ENCODE measurements around the gene VRK1. TPM values are rescaled to one million over a fixed set of nuclear protein-coding genes. Genes with fewer than 3 reads are reported as not detected.

Gene VRK1
- total and polyA plus RNA-seq, 10 of the 15 experiments (the other 5 are each of a cell fraction or from before 2014, with no cell fraction given) = 50.9 to 137 (median 84.7) TPM

DNA sequence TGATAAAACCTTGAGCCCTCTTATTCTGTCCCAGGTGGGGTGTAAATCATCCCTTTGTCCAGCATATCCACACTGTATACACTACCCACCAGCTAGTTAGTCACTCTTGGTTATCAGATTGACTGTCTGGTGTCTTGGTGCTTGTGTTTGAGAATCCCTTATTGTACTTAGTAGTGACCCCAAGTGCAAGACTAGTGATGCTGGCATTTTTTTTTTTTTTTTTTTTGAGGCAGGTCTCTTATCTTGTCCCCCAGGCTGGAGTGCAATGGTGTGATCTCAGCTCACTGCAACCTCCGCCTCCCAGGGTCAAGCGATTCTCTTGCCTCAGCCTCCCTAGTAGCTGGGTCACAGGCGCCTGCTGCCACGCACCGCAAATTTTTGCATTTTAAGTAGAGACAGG, 5.8 kb downstream of the VRK1 start:
- in situ Hi-C loops (cut with MboI) = no loop called here
- SMC1A ChIA-PET (ENCODE audit: uncharacterized antibody, unreplicated experiment) = interaction anchor here (6.3 kb wide), 1 partner anchor 50 kb away, joined by 44 read pairs; no protein-coding TSS in a partner anchor
- no peak for DNase-seq (ENCODE audit: low read depth, low spot score)
- intact Hi-C loops (cut with micrococcal nuclease; ENCODE audit: unreplicated experiment) = no loop called here
- POLR2A ChIA-PET = interaction anchor here (0.6 kb wide), 1 partner anchor 182 kb away, joined by 4 read pairs; no protein-coding TSS in a partner anchor
- no TSS peak for BruUV-seq (replicated peaks)
- H2AFZ ChIP-seq (ENCODE audit: control insufficient read depth, low read depth, low read length) = no peak overlapping the region
- no peaks in the 10 kb centered on the region for H3K36me3 ChIP-seq (ENCODE audit: control insufficient read depth in 2 of 2, insufficient read depth in 2 of 2, low read length in 1 of 2)
- no peak overlapping the region for H3K27ac ChIP-seq (ENCODE audit: control insufficient read depth, insufficient read depth)
- H4K20me1 ChIP-seq (ENCODE audit: control insufficient read depth, insufficient read depth) = no peaks in the 10 kb centered on the region
- no peak overlapping the region for H3K4me3 ChIP-seq
- 96% methylated on average over 5 of the region's 5 CpGs for WGBS (ENCODE audit: insufficient coverage, insufficient replicate concordance, low lambda C conversion rate, missing lambda C conversion rate)
- FAIRE-seq = no peak
- CTCF ChIA-PET = interaction anchor here (0.7 to 1.0 kb wide), 2 partner anchors 50 kb away, joined by 3 to 4 read pairs; no protein-coding TSS in a partner anchor
- RAD21 ChIA-PET (ENCODE audit: unreplicated experiment) = interaction anchor here (0.6 to 0.8 kb wide), 2 partner anchors 50 to 504 kb away, joined by 3 to 4 read pairs; no protein-coding TSS in a partner anchor
- no peak overlapping the region for H3K9ac ChIP-seq (ENCODE audit: control insufficient read depth, insufficient read depth, low read length)
- H3K4me2 ChIP-seq (ENCODE audit: control insufficient read depth, insufficient read depth) = no peak overlapping the region; the same call in 1 of the 2 replicates
- peak; percentile 17; the same call in 2 of the 3 replicates for ATAC-seq
- no peaks in the 10 kb centered on the region for H3K27me3 ChIP-seq (replicated peaks in 1 of 2; ENCODE audit: control insufficient read depth in 2 of 2, insufficient read depth in 2 of 2, low read length in 1 of 2)
- no peaks in the 10 kb centered on the region for H3K9me3 ChIP-seq (replicated peaks; ENCODE audit: control insufficient read depth, insufficient read depth, low read length)
- peaks cover 94% of the 10 kb centered on the region for H3K79me2 ChIP-seq (ENCODE audit: control insufficient read depth, insufficient read depth, low read length)
- TF ChIP-seq SMC3 (IDR thresholded peaks at IDR 0.05; ENCODE audit: borderline replicate concordance, low read length) (no peak), MEF2B (IDR thresholded peaks at IDR 0.05; ENCODE audit: partially characterized antibody, poor library complexity, severe bottlenecking) (no peak), HCFC1 (IDR thresholded peaks at IDR 0.05; ENCODE audit: low read length) (no peak), RFX5 (IDR thresholded peaks at IDR 0.05; ENCODE audit: low read depth, low read length) (no peak)
- H3K4me1 ChIP-seq (ENCODE audit: control insufficient read depth, insufficient read depth, low read length) = peaks cover 10% of the 10 kb centered on the region

GRCh38 chr14:96803958-96804357, 6.8 kb downstream of the VRK1 start:
- H4K20me1 ChIP-seq (ENCODE audit: control insufficient read depth, insufficient read depth) = no peaks in the 10 kb centered on the region
- no peak overlapping the region; the same call in 1 of the 2 replicates for H2AFZ ChIP-seq (ENCODE audit: control insufficient read depth, low read depth, low read length)
- no peak for DNase-seq (ENCODE audit: low read depth, low spot score)
- 0 out of 2 replicates have a peak overlapping the region, but pooled peaks have one; percentile 10 for H3K4me2 ChIP-seq (ENCODE audit: control insufficient read depth, insufficient read depth)
- TF ChIP-seq, protein P1, sequence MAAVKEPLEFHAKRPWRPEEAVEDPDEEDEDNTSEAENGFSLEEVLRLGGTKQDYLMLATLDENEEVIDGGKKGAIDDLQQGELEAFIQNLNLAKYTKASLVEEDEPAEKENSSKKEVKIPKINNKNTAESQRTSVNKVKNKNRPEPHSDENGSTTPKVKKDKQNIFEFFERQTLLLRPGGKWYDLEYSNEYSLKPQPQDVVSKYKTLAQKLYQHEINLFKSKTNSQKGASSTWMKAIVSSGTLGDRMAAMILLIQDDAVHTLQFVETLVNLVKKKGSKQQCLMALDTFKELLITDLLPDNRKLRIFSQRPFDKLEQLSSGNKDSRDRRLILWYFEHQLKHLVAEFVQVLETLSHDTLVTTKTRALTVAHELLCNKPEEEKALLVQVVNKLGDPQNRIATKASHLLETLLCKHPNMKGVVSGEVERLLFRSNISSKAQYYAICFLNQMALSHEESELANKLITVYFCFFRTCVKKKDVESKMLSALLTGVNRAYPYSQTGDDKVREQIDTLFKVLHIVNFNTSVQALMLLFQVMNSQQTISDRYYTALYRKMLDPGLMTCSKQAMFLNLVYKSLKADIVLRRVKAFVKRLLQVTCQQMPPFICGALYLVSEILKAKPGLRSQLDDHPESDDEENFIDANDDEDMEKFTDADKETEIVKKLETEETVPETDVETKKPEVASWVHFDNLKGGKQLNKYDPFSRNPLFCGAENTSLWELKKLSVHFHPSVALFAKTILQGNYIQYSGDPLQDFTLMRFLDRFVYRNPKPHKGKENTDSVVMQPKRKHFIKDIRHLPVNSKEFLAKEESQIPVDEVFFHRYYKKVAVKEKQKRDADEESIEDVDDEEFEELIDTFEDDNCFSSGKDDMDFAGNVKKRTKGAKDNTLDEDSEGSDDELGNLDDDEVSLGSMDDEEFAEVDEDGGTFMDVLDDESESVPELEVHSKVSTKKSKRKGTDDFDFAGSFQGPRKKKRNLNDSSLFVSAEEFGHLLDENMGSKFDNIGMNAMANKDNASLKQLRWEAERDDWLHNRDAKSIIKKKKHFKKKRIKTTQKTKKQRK (IDR thresholded peaks at IDR 0.05; ENCODE audit: low read depth, low read length) = no peak
- TF ChIP-seq IRF5 (IDR thresholded peaks at IDR 0.05; ENCODE audit: borderline replicate concordance) (no peak), RCOR1 (conservative IDR thresholded peaks at IDR 0.05; ENCODE audit: low read depth, low read length) (no peak), ATF2 (IDR thresholded peaks at IDR 0.05; ENCODE audit: low read length) (no peak)
- in situ Hi-C loops (cut with MboI) (no loop called here), intact Hi-C loops (cut with micrococcal nuclease; ENCODE audit: unreplicated experiment) (no loop called here)
- no peak for FAIRE-seq
- no peaks in the 10 kb centered on the region for H3K9me3 ChIP-seq (replicated peaks; ENCODE audit: control insufficient read depth, insufficient read depth, low read length)
- peaks cover 6% of the 10 kb centered on the region; the same call in 1 of the 2 replicates for H3K4me1 ChIP-seq (ENCODE audit: control insufficient read depth, insufficient read depth, low read length)
- H3K79me2 ChIP-seq (ENCODE audit: control insufficient read depth, insufficient read depth, low read length) = peaks cover 94% of the 10 kb centered on the region
- SMC1A ChIA-PET (ENCODE audit: uncharacterized antibody, unreplicated experiment) = interaction anchor here (1.2 to 6.3 kb wide), 2 partner anchors 40 to 50 kb away, joined by 3 to 44 read pairs; no protein-coding TSS in a partner anchor
- CTCF ChIA-PET = interaction anchor here (1.0 kb wide), 1 partner anchor 49 kb away, joined by 4 read pairs; no protein-coding TSS in a partner anchor
- no peak overlapping the region for H3K27ac ChIP-seq (ENCODE audit: control insufficient read depth, insufficient read depth)
- RAD21 ChIA-PET (ENCODE audit: unreplicated experiment) = interaction anchor here (1.3 kb wide), 1 partner anchor 49 kb away, joined by 4 read pairs; no protein-coding TSS in a partner anchor
- WGBS (ENCODE audit: insufficient coverage, insufficient replicate concordance, low lambda C conversion rate, missing lambda C conversion rate) = 51% methylated on average over 2 of the region's 2 CpGs
- H3K9ac ChIP-seq (ENCODE audit: control insufficient read depth, insufficient read depth, low read length) = no peak overlapping the region
- BruUV-seq (replicated peaks) = no TSS peak
- no peaks in the 10 kb centered on the region for H3K36me3 ChIP-seq (ENCODE audit: control insufficient read depth in 2 of 2, insufficient read depth in 2 of 2, low read length in 1 of 2)
- POLR2A ChIA-PET = no interaction called here
- H3K27me3 ChIP-seq (replicated peaks in 1 of 2; ENCODE audit: control insufficient read depth in 2 of 2, insufficient read depth in 2 of 2, low read length in 1 of 2) = no peaks in the 10 kb centered on the region
- ATAC-seq = no peak
- H3K4me3 ChIP-seq = no peak overlapping the region

All from GM12878 (cell line).